GM13977 (cell line): ENCODE results near the gene RSBN1.
"Not testable (repeated sequence)": the region's sequence is repeated elsewhere in the genome, so short reads cannot be mapped to it uniquely, and the experiment has no call there.

ENCODE experiments used
- DNase-seq: peaks from one replicate; pipeline ENCODE4 v3.0.0; 2012; ENCODE audit warnings: low spot score
- CTCF ChIP-seq: IDR thresholded peaks from 2 replicates; pipeline ENCODE4 v1.5.1; 2012; ENCODE audit warnings: mild to moderate bottlenecking, control low read depth; ENCODE audit not compliant: insufficient read depth; ENCODE audit errors: extremely low read depth, missing control alignments
- in situ Hi-C: fragments of 300-500 bp; cut with MboI; formaldehyde crosslinking; loops from one replicate; pipeline ENCODE4 v1.12.0; 2022; ENCODE audit warnings: low sequenced_read_pairs, low pct_unique_long_range_greater_than_20kb, mixed read lengths, inconsistent platforms; ENCODE audit not compliant: unreplicated experiment

The RSBN1 gene

GRCh38 chr1:113760102-113761080 lies 51.9 kb downstream of the RSBN1 start:
- DNase-seq = no peak
- in situ Hi-C loops = no loop called here
- no peak for TF ChIP-seq CTCF

GRCh38 chr1:113759333-113760101 lies 52.8 kb downstream of the RSBN1 start, which contains the start of gene PHTF1:
Gene PHTF1 (minus strand): TSS chr1:113759486. CDS start chr1:113758703, 783 bp downstream.
- no peak for TF ChIP-seq CTCF
- in situ Hi-C loops = no loop called here
- peak; percentile 83 for DNase-seq

- peak; percentile 81 for DNase-seq
- no peak for TF ChIP-seq CTCF
- in situ Hi-C loops = no loop called here
Observed at GRCh38 chr1:113758631-113759332, 53.5 kb downstream of the RSBN1 start.

GRCh38 chr1:113756461-113756860 lies 55.8 kb downstream of the RSBN1 start:
- TF ChIP-seq CTCF = no peak
- DNase-seq = no peak
- in situ Hi-C loops = no loop called here

- in situ Hi-C loops, DNase-seq: not testable (repeated sequence)
Observed at GRCh38 chr1:113753333-113753732, 58.9 kb downstream of the RSBN1 start.

- DNase-seq = no peak
- in situ Hi-C loops = no loop called here
- no peak for TF ChIP-seq CTCF
Observed at GRCh38 chr1:113751516-113751915, 60.8 kb downstream of the RSBN1 start.
